Esophagus mucosa (tissue), 1 donor: ENCODE results near the gene CEBPG. TPM values are rescaled to one million over a fixed set of nuclear protein-coding genes. Genes with fewer than 3 reads are reported as not detected.

Experiments used
- ATAC-seq: fragments of 200-7000 bp; cut with Tn5 transposase; one replicate; pipeline ENCODE4 v1.9.1; 2020
- total RNA-seq: library from RNA; stranded (reverse); gene quantifications from one replicate; pipeline ENCODE4 v1.2.4, GENCODE V29; 2023
- donor health status: DM: yes; HTN: yes; CAD: no.

The CEBPG gene
- total RNA-seq, 1 donor from 2014 or later: 26.5 TPM

DNA sequence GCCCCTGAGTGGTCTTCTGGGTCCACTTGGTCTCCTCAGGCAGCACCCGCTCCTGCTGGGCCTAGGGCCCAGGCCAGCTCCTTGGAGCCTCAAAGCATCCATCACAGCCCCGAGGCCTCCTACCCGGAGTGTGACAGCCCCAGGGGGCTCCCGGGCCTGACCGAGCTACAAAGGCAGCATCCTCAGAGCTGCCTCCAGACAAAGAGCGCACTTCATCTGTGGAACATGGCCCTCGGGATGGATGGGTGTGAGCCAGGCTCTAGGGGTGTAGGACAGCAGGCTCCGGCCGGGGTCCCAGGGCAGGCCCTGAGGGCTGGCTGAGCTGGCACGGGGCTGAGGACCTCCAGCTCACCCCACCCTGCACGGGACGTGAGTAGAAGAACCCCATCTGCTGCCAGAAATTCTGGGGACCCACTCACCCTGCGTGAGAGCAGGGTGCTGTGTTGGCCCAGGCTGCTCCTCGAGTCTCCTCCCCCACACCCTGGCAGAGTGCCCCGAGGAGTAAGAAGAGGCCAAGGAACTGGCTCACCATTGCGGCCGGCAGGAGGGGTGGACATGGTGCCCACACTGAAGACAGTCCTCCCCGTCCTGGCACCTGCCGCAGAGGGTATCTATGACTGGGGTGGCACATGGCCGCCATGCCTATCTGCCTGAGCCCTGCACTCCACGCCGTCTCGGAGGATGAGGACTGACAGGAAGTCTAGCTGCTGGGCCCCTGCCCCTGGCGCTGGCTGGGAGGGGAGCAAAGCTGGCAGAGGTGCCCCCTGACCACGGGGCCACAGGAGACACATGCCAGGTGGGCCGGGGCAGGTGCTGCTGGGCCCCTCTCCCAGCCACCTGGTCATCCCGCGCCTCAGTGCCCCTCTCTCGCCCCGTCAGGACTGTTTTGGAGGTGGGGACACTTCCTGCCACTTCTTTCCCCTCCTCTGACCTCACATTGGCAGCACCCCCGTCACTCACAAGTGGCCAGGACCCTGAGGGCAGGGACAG is 22.3 kb downstream of the CEBPG start:
- no peak for ATAC-seq

DNA sequence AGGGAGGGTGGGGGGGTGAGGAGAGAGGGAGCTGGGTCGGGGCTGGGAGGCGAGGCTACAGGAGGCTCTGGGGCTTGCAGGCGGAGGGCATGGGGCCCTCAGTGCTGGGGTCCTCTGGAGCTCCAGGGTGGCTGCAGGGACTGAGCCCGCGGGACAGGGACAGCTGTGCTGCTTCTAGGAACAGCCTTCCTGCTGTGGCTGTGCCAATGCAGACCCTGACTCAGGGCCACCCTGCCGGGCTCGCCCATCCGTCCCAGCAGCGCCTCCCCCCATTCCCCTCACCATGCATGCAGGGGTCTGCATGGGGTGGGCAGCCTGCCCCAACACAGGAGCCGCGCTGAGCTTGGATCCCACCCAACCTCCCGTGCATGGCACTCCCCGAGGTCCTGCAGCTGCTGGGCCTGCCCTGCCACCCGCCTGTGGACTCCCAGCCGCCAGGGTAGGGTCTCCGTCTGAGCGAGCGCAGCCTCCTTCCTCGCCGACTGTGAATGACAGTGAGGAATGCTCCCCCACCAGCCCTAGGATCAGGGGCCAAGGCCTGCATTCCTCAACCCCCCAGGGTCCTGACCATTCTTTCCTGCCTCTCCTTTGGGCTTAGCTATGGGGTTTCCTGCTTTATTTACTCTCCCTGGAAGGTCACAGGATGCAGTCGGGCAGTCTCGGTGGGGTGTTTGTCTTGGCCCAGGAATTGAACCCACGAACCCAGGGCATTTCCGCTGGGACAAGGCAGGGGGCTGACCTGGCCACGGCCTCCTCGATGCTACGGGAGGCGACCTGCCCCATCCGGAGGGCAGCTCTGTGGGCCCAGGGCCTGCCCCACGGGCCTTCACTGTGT is 23.4 kb downstream of the CEBPG start:
- ATAC-seq: no peak

DNA sequence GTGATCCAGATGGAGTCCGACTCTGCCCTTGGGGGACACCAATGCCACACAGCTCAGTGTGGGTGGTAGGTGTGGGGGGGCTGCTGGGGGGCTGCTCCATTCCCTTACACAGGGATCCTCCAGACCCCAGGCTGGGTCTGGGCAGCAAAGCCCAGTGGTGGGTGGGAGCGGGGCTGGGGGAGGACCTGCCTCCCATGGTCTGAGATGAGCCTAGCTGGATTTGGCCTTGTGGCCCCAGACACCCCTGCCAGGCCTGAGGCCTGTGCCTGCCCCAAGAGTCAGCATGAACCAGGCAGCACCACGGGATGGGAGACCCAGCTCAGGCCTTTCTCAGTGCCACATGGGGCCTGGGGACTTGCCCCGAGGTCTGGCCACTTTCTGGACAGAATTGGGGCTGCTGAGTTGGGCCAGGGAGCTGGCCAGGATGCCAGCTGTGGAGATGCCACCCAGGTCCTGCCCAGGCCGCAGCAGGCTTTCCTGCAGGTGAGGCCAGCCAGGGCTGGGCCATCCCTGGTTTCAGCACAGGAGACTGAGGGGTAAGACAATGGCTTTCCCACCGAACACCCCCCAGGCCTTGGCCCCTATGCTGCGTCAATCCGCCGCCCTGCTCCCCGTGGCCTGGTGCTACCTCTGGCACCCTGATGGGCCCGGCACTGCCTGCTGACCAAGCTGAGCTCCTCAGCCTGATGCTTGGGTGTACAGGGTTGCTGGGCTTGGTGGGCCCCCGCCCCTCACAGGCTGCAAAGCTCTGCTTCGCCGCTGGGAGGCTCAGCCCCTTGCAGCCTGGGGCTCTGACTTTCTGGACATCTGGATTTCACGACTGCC is 24.2 kb downstream of the CEBPG start:
- no peak for ATAC-seq

DNA sequence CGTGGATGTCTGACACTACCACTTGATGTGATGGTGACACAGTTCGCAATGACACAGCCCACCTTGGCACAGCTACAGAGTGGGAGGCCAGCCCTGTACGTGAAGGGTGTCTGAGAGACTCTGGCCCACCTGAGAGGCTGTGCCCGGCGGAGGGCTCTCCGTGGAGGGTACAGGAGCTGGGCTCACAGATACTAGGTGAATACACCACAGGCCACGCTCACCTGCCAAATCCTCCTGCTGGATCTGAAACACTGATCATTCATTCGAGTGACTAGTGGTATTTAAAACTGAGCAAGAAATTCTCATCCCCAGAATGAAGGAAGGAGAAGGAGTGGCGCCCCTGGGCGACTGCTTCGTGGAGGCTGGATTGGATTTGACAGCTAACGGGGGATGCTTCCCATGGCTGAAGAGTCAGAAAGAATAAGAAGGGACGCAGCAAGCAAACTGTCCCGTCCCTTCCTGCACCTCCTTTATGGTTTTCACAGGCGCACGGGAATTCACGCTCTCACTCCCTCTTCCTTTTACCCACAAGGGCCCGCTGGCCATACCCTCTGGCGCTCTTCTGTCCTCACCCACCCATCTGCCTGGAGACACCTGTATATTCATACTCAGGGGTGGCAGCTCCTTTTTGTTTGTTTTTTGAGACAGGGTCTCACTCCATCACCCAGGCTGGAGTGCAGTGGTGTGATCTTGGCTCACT is 25.0 kb downstream of the CEBPG start:
- no peak for ATAC-seq

DNA sequence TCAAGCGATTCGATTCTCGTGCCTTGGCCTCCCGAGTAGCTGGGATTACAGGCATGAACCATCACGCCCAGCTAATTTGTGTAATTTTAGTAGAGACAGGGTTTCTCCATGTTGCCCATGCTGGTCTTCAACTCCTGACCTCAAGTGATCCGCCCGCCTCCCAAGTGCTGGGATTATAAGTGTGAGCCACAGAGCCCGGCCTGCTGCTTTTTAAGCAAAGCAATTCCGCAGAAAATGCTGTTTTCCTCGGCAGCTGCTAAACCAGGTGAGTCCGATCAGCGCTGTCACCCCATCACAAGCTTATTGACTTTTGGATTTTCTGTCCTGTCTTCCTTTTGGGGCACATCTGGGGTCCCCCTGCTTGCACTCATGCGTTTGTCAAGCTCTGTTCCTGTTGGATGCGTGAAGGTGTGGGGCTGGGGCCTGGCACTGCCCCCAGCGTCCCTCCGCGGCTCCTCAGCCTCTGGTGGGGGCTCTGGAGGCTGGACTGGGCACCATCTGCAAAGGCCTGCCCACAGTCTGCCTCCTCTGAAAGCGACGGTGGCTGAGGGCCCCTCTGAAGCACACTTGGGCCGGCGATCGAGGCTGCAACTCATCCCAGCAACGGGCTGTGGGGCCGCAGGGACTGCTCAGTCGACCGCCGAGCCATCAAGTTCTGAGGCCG is 25.7 kb downstream of the CEBPG start:
- ATAC-seq: no peak

DNA sequence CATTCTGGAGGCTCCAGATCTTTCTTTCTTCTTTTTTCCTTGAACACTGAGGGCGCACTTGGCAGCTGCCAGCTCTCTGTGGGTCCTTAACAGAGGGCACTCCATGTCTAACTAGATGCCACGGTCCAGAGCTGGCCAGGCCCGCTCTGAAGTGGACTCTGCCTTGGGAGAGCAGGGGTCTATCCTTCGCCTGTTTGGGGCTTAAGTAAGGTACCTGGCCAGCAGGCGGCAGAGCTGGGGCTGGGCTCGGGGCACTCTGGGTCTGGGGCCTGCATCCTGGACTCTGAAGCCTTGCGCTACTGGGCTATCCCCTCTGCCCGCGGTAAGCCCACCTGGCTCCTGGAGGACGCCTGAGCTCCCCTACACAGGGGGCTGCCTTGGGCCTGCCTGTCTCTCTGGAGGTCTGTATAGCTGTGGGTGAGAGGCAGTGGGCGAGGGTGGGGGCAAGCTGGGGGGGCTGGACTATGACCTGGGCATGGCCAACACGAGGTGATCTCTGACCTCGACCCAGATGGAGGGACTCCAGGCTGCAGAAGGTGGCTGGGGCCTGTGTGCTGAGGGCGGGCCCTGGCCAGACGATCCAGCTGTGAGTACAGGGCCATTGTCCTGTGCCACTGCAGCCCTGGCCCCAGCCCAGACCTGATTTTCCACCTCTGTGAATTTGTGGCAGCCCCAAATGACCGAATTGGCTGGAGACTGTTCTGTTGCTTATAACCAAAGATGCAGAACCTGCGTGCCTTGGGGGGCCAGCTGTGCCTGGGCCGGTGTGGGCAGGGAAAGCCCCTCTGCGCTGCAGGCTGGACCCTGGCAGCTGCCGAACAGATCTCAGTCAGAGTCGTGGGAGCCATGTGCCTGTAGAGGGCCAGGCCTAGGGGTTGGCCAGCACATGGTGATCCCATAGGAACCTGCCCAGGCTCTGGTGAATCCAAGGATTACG is 26.5 kb downstream of the CEBPG start:
- ATAC-seq: no peak

DNA sequence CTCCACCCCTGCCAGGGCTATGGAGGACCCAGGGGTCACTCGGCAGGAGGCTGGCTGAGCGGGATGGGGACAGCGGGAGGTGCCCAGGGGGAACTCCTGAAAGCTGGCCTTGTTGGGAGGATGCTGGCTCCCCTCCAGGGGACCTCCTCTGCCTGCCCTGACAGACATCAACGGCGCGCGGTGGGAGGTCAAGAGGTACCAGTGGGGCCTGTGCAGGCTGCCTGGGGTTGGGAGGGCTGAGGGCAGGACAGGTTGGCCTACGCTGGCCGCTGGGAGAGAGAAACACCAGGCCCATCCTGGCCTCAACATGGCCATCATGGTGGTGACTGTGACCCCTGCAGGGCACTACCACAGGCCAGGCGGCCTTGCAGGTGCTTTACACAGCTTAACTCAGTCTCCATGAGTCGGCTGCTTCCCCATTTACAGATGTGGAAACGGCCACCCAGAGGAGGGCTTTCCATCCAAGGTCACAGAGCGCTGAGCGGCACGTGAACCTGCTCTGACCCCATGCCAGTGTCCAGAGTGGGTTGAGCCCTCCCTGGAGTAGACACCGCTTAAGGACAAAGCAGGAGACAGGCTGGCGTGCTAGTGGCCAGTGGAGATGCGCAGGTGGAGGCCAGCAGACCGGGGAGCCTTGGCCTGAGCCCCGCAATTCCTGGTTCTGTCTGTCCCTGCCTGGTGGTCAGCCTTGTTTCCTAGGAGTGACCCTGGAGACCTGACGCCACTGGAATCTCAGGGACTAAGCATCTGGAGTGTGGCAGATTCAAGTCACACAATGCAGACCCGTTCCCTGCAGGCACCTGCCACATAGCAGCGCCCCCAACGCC is 27.6 kb downstream of the CEBPG start:
- ATAC-seq: no peak

DNA sequence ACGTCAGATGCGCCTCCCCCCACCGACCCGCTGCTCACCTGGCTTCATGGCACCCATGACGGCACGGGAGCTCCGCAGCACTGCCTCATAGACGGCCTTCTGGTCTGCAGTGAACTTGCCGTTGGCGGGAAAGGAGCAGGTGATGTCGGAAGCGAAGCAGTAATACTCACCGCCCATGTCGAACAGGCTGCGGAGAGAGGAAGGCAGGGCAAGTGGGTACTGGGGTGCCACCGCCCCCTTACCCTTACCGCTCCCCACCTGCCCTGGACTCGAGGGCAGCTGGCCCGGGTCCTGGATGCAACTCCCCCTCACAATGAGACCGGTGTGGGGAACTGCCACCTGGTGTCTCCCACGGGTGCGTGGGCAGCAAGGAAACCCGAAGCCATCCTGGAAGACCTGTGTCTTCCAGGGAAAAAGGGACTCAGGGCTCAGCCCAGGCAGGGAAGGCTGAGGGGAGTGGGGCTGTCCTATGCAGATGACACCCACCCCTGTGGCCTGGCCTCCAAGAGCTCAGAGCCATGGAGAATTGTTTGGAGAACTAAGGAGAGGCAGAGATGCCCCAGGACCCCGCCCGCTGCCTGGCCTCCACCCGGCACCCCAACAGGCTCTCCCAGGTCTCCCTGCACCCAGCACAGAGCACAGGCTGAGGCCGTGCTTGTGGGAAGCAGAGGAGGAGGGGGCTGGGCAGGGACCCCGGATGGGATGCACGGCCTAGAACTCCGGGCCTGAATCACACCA is 28.3 kb downstream of the CEBPG start:
- no peak for ATAC-seq

DNA sequence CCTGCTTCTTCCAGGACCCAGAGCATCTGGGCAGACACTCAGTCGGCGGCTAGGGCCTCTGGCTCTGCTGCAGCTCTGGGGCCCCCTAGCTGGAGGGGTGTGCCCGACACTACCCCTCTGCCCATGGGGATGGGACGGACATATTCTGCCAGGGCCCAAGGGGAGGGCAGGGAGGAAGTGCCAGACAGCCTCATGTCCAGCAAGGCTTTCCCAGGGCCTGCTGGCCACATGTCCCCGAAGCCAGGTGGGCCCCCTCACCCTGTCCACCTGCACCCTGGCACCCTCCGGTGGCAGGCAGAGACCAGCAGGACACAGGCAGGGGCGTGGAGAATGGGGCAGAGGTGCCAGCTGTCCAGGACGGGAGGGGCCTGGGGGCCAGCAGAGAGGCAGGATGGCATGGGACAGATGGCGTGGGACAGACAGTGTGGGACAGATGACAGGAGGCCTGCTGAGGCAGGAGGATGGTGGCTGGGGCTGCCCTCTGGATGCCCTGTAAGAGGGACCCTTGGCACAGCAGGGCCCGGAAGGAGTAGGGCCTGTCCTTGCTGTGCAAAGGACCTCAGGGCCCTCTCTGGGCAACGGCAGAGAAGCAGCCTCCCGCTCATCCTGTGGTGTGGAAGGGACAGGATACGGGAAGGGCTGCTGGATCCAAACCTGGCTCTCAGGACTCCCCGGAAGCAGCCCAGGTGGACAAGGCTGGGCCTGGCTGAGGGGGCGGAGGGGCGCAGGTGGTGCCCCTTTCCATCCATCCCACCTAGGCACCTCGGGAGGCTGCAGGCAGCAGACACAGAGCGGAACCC is 29.1 kb downstream of the CEBPG start:
- no peak for ATAC-seq

DNA sequence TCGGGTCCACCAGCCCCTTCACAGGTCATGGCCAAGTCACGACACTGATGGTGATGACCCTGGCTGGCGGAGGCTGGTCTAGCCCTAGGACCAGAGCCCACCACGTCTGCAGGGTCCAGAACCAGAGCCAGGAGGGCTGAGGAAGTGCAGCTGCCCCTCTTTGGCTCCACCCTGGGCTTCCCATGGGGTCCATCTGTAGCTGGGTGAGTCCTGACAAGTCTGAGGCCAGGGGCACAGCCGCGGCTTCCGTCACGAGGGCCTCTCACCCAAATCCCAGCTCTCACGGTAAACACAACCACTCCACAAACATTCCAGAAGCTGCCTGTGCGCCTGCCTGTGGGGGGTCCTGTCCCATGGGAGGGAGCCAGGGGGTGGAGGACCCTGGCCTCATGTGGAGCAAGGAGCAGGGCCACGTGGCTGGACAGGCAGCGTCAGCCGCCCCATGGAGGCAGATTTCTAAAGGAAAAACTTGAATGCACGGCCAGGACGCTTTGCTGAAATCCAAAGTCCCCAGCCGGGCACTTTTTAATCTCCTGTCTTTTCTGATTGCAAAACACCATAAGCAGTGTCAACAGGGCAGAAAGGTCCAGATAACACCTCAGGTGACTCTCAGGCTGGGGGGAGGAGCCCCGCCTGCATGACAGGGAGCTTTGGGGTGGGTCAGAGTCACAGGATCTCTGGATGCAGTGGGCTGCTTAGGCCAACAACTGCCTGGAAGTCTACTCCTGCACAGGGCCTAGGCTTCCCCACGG is 29.9 kb downstream of the CEBPG start:
- ATAC-seq: no peak

DNA sequence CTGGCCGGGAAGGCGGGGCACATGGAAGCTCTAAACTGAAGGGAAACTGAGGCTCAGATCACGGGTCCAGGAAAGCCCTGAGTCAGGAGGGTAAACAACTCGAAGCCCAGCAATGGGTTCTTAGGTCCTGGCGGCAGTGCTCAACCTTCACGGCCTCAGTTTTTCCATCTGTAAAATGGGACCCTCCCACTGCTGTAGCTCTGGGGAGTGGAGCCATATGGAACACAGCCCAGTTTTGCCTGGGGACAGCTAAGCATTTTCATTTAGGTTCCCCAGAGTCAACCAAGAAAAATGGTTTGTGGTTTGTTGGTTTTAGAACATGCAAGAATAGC is 30.4 kb downstream of the CEBPG start:
- no peak for ATAC-seq

DNA sequence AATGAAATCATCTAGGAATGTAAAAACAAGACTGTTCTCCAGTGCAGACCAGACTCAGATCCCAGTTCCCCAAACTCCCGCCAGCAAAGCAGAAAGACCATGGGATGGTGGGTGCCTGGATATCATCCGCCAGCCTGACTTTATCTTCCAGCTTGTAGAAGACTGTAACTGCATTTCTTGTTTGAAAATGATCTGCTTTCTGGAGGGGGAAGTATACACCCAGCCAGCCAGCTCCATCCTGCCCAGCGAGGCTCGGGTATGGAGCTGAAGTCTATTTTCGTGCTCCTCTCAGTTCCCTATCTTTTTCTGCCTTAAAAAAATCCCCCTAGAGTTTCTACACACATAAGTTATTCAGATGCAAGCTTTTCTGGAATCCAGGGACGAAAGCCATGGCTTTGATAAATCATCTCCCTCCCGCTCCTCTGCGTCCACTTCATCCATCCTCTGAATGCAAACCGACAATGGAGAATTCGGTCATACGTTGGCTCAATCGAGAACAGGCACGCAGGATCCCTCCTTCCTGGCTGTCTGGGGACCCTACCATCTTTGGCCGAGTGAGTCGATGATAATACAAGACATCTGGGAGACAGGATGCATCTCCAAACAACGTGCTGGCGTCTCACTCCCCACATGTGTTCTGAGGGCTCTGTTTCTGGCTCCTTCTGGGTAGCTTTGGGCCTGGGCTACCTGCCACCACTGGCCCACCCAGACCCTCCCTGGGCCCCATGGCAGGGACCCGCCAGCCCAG is 31.2 kb downstream of the CEBPG start:
- ATAC-seq: no peak

DNA sequence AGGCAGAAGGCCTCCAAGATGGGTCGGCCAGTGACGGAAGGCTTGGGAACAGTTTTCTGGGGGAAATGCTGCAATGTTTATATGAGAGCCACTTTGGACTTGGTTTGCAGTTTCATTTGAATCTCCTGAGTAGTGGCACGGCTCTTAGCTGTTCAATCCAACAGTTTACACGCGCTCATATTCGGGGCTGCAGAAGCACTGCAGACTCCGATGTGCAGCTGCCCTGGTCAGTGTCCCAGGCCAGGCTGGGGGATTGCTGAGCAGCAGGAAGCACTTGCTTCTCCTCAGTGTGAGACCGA is 31.7 kb downstream of the CEBPG start:
- ATAC-seq: no peak

DNA sequence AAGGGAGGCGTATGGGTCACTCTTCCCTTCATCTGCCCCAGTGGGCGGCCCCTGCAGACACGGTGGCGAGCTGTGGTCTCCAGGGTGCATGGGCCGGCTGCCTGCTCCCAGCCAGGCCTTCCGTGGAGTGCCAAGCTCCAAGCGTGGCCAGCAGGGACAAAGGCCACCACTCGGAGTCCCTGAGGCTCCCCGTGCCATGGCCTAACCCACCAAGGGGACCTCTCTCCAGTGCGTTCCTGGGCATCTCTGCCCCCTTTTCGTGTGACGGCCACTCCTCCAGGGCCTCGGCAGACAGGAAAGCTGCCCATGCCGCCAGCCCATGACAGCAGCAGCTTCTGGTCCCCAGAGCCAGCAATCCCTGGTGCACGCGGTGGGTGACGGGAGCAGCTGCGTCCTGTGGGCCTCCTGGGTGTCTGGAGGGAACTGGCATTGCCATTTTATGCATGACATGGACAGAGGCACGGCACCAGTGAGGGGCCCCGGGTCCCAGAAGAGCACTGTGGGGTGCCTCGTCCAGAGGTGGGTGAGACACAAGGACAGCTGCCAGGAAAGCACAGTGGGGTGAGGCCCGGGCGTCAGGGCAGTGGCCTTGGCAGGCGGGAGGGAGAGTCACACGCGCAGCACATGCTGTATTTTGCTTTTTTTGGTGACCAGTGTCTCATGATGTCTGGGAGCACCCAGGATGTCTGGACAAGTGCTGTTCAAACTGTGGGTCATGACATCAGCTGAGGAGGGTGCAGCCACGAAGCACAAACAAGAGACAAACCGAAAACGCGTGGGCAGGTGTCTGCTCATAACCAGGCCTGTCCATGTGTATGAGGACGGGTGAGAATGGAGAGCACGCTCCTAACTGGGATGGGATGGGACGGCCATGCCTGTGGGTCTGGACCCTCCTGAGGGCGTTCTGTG is 32.3 kb downstream of the CEBPG start:
- no peak for ATAC-seq

DNA sequence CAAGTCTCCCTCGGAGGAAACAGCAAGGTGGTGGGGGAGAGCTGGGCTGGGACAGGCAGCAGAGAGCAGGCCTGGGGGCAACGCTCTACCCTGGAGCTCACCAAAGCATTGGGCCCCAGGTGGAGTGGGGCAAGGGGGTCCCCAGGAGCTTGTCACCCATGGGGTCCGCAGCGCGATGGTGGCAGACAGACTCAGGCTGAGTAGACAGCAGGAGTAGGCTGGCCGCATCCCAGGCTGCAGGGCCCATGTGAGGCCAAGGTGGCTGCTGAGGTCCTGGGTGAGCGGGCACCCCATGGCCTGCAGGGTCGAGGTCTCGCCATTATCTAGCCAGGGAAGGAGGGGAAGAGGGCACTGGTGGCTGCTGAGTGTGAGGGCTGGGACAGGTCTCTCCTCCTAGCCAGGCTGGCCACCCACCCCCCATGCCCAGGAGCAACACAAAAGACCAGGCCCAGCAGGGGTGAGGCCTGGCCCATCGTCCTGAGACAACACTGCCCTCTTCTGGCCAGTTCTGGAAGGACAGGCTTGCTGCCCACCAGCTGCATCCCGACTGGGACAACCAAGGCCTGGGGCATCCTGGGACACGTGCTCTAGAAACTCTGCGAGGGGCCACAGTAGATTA is 33.1 kb downstream of the CEBPG start:
- peak; percentile 70 for ATAC-seq
